H1 (cell line): ENCODE results near the gene PRX. TPM values are rescaled to one million over a fixed set of nuclear protein-coding genes. Genes with fewer than 3 reads are reported as not detected.
A peak's percentile ranks its signal among the peaks of the same experiment; 100 is the strongest.

Source experiments
- CTCF ChIA-PET: fragments of 300-600 bp; sonication (Branson Sonifier 250); formaldehyde crosslinking; loops from one replicate; lab custom pipeline; 2021; ENCODE audit not compliant: partially characterized antibody; lab: Charles Lee
- POLR2A ChIA-PET: fragments of 300-600 bp; sonication (Branson Sonifier 250); formaldehyde crosslinking; loops from one replicate; lab custom pipeline; 2021; ENCODE audit warnings: inconsistent platforms; ENCODE audit not compliant: partially characterized antibody; lab: Charles Lee
- DNase-seq, 2 experiments: peaks; one replicate each; pipeline versions ENCODE4 v3.0.0 to v3.0.0-alpha.2; 2010 to 2022; ENCODE audit warnings: low spot score in 2 of 2, low read depth in 1 of 2, mixed read lengths in 1 of 2
- FAIRE-seq: peaks from 2 replicates; lab custom pipeline; 2011; peaks lifted over from hg19 to GRCh38; lab: Jason Lieb, UNC
- H2AFZ ChIP-seq: 2 replicates; pipeline ENCODE4 v1.8.1; 2012; ENCODE audit warnings: low read length, inconsistent platforms
- H2AK5ac ChIP-seq: 2 replicates; pipeline ENCODE4 v1.6.1; 2013; ENCODE audit warnings: low read depth, low read length
- H2BK120ac ChIP-seq: replicated peaks from 2 replicates; pipeline ENCODE3; 2013; ENCODE audit warnings: low read depth, low read length, inconsistent platforms
- H2BK12ac ChIP-seq: 2 replicates; pipeline ENCODE4 v1.6.1; 2013; ENCODE audit warnings: low read depth, low read length
- H2BK15ac ChIP-seq: 2 replicates; pipeline ENCODE4 v1.6.1; 2013; ENCODE audit warnings: low read length
- H2BK20ac ChIP-seq: 2 replicates; pipeline ENCODE4 v1.6.1; 2013; ENCODE audit warnings: low read length
- H2BK5ac ChIP-seq: 2 replicates; pipeline ENCODE4 v1.6.1; 2013; ENCODE audit warnings: low read depth, low read length
- H3K14ac ChIP-seq: 2 replicates; pipeline ENCODE4 v1.6.1; 2013; ENCODE audit warnings: inconsistent platforms; ENCODE audit not compliant: insufficient read length
- H3K18ac ChIP-seq: 2 replicates; pipeline ENCODE4 v1.6.1; 2013; ENCODE audit warnings: low read length; ENCODE audit errors: extremely low read depth
- H3K23ac ChIP-seq: 2 replicates; pipeline ENCODE4 v1.6.1; 2013; ENCODE audit warnings: inconsistent platforms; ENCODE audit not compliant: insufficient read length
- H3K23me2 ChIP-seq: 2 replicates; pipeline ENCODE4 v1.6.1; 2013; ENCODE audit warnings: low read depth, low read length
- H3K27ac ChIP-seq: 2 replicates; pipeline ENCODE4 v1.6.1; 2011; ENCODE audit warnings: low read depth, low read length, inconsistent platforms
- H3K27me3 ChIP-seq, 4 experiments: replicated peaks in 1 of 4; 1 replicate in 1 of 4; 2 replicates in 3 of 4; pipeline versions ENCODE4 v1.6.1 to v1.8.1; 2011 to 2013; ENCODE audit warnings: low read length in 3 of 4, mild to moderate bottlenecking in 3 of 4, inconsistent platforms in 2 of 4, mixed read lengths in 2 of 4, moderate library complexity in 1 of 4; ENCODE audit not compliant: control insufficient read depth in 3 of 4, insufficient read depth in 3 of 4; ENCODE audit errors: extremely low read depth in 1 of 4
- H3K36me3 ChIP-seq, 4 experiments: 2 replicates each; pipeline versions ENCODE4 v1.6.1 to v1.8.1; 2011 to 2013; ENCODE audit warnings: mild to moderate bottlenecking in 4 of 4, low read length in 3 of 4, moderate library complexity in 2 of 4, control low read depth in 1 of 4, inconsistent platforms in 1 of 4; ENCODE audit not compliant: insufficient read depth in 4 of 4, control insufficient read depth in 2 of 4
- H3K4ac ChIP-seq: replicated peaks from 2 replicates; pipeline ENCODE3; 2013; ENCODE audit warnings: low read length, low read depth, mixed read lengths, inconsistent platforms; ENCODE audit not compliant: insufficient read length
- H3K4me1 ChIP-seq, 4 experiments: replicated peaks in 1 of 4; 1 replicate in 1 of 4; 2 replicates in 3 of 4; pipeline versions ENCODE4 v1.6.1 to v1.8.1; 2011 to 2013; ENCODE audit warnings: low read length in 3 of 4, inconsistent platforms in 2 of 4, mixed read lengths in 1 of 4; ENCODE audit not compliant: insufficient read depth in 4 of 4, control insufficient read depth in 3 of 4
- H3K4me2 ChIP-seq, 2 experiments: 2 replicates each; pipeline versions ENCODE4 v1.6.1 to v1.8.1; 2011 to 2013; ENCODE audit warnings: low read depth in 2 of 2, low read length in 2 of 2, control low read depth in 1 of 2, inconsistent platforms in 1 of 2, mild to moderate bottlenecking in 1 of 2; ENCODE audit not compliant: insufficient read depth in 1 of 2
- H3K4me3 ChIP-seq, 4 experiments: fragments of 200-600, 300-600 bp in 1 of 4; sonication (generic), shearing (Covaris generic), sonication (Bioruptor Twin) in 1 of 4; 2 replicates each; pipeline versions ENCODE4 v1.5.1 to v1.8.1; 2011 to 2016; ENCODE audit warnings: low read length in 4 of 4, low read depth in 3 of 4, control low read depth in 2 of 4, inconsistent platforms in 2 of 4, mild to moderate bottlenecking in 2 of 4, mixed read lengths in 1 of 4, moderate library complexity in 1 of 4; ENCODE audit not compliant: insufficient read depth in 2 of 4; ENCODE audit errors: extremely low read depth in 1 of 4
- H3K56ac ChIP-seq: replicated peaks from 2 replicates; pipeline ENCODE3; 2013; ENCODE audit warnings: low read depth, mild to moderate bottlenecking, mixed read lengths, low read length, inconsistent platforms; ENCODE audit not compliant: insufficient read length
- H3K79me1 ChIP-seq: 2 replicates; pipeline ENCODE4 v1.6.1; 2013; ENCODE audit warnings: low read depth, low read length, control low read depth
- H3K79me2 ChIP-seq, 2 experiments: 2 replicates each; pipeline versions ENCODE4 v1.6.1 to v1.8.1; 2012 to 2013; ENCODE audit warnings: low read length in 2 of 2, mild to moderate bottlenecking in 2 of 2, inconsistent platforms in 1 of 2; ENCODE audit not compliant: insufficient read depth in 2 of 2, control insufficient read depth in 1 of 2
- H3K9ac ChIP-seq, 4 experiments: replicated peaks in 1 of 4; 1 replicate in 1 of 4; 2 replicates in 3 of 4; pipeline versions ENCODE4 v1.6.1 to v1.8.1; 2011 to 2013; ENCODE audit warnings: low read depth in 3 of 4, low read length in 3 of 4, control low read depth in 2 of 4, mild to moderate bottlenecking in 2 of 4, moderate library complexity in 2 of 4, inconsistent platforms in 1 of 4; ENCODE audit errors: extremely low read depth in 1 of 4
- H3K9me3 ChIP-seq, 2 experiments: 2 replicates each; pipeline versions ENCODE4 v1.6.1 to v1.8.1; 2012 to 2013; ENCODE audit warnings: mild to moderate bottlenecking in 2 of 2, moderate library complexity in 2 of 2, control low read depth in 1 of 2, inconsistent platforms in 1 of 2, low read depth in 1 of 2, low read length in 1 of 2, mixed read lengths in 1 of 2; ENCODE audit not compliant: insufficient read depth in 2 of 2
- H4K20me1 ChIP-seq, 2 experiments: replicated peaks in 1 of 2; 2 replicates each; pipeline versions ENCODE3 to v1.8.1; 2011 to 2013; ENCODE audit warnings: inconsistent platforms in 2 of 2, low read length in 2 of 2, mild to moderate bottlenecking in 1 of 2; ENCODE audit not compliant: insufficient read depth in 2 of 2, control insufficient read depth in 1 of 2
- H4K5ac ChIP-seq: 2 replicates; pipeline ENCODE4 v1.6.1; 2013; ENCODE audit warnings: low read length, low read depth, mixed read lengths, inconsistent platforms; ENCODE audit not compliant: insufficient read length
- H4K8ac ChIP-seq: 2 replicates; pipeline ENCODE4 v1.8.0; 2013; ENCODE audit warnings: mild to moderate bottlenecking, moderate library complexity, low read length, inconsistent platforms; ENCODE audit not compliant: insufficient read depth; ENCODE audit errors: extremely low read depth
- H4K91ac ChIP-seq: replicated peaks from 2 replicates; pipeline ENCODE3; 2013; ENCODE audit warnings: low read length, mixed read lengths, inconsistent platforms; ENCODE audit not compliant: insufficient read length
- BACH1 ChIP-seq: IDR thresholded peaks from 2 replicates; pipeline ENCODE4 v1.6.1; 2012; ENCODE audit warnings: low read length, improper control_type of control experiment
- CBX5 ChIP-seq: fragments of 300-800, 300-1000 bp; sonication (generic); IDR thresholded peaks from 2 replicates; pipeline ENCODE4 v1.7.1; 2016; ENCODE audit warnings: antibody characterized with exemption, low read length, low read depth
- CEBPB ChIP-seq: IDR thresholded peaks from 2 replicates; pipeline ENCODE4 v1.6.1; 2012; ENCODE audit warnings: low read depth, low read length
- GABPA ChIP-seq: IDR thresholded peaks from 2 replicates; pipeline ENCODE4 v1.6.1; 2011; ENCODE audit warnings: mild to moderate bottlenecking, low read length, moderate library complexity, borderline replicate concordance; ENCODE audit not compliant: insufficient read depth
- JUND ChIP-seq: IDR thresholded peaks from 2 replicates; pipeline ENCODE4 v1.6.1; 2011; ENCODE audit warnings: mild to moderate bottlenecking, improper control_type of control experiment, low read length
- NRF1 ChIP-seq: IDR thresholded peaks from 2 replicates; pipeline ENCODE4 v1.6.1; 2011; ENCODE audit warnings: mild to moderate bottlenecking, low read depth, low read length, improper control_type of control experiment
- POLR2AphosphoS5 ChIP-seq: IDR thresholded peaks from 2 replicates; pipeline ENCODE4 v1.6.1; 2011; ENCODE audit warnings: low read depth, low read length
- RBBP5 ChIP-seq: IDR thresholded peaks from 2 replicates; pipeline ENCODE4 v1.7.1; 2012; ENCODE audit warnings: low read depth, mild to moderate bottlenecking, inconsistent platforms, low read length, moderate library complexity, borderline replicate concordance
- SP1 ChIP-seq: IDR thresholded peaks from 2 replicates; pipeline ENCODE4 v1.6.1; 2011; ENCODE audit warnings: low read depth, low read length
- SUZ12 ChIP-seq: fragments of 200-600 bp; sonication (generic); IDR thresholded peaks from 2 replicates; pipeline ENCODE4 v1.6.1; 2012; ENCODE audit warnings: mild to moderate bottlenecking, inconsistent platforms, low read length, moderate library complexity, mixed read lengths
- TAF1 ChIP-seq: IDR thresholded peaks from 2 replicates; pipeline ENCODE4 v1.6.1; 2011; ENCODE audit warnings: mild to moderate bottlenecking, low read depth, low read length
- YY1 ChIP-seq: IDR thresholded peaks from 2 replicates; pipeline ENCODE4 v1.6.1; 2011; ENCODE audit warnings: low read depth, mild to moderate bottlenecking, low read length
- WGBS, 2 experiments: shearing (Covaris generic) in 1 of 2; methylation state at CpG; one replicate each; pipeline versions ENCODE4 v1.1.6 to v1.1.7; 2013 to 2015; ENCODE audit warnings: low lambda C conversion rate in 2 of 2, mixed read lengths in 2 of 2, inconsistent platforms in 1 of 2, low coverage in 1 of 2, missing lambda C conversion rate in 1 of 2; ENCODE audit not compliant: insufficient replicate concordance in 2 of 2, insufficient coverage in 1 of 2, insufficient read length in 1 of 2; ENCODE audit errors: extremely low coverage in 1 of 2, missing lambda C conversion rate in 1 of 2; 5-methylcytosine and 5-hydroxymethylcytosine counted together
- polyA plus RNA-seq, 7 experiments: library from polyadenylated mRNA; depleted of rRNA in 3 of 7; stranded (reverse) in 5 of 7; unstranded in 2 of 7; fragments of >200 nt in 5 of 7; fragments of 200-250 nt in 2 of 7; gene quantifications; 1 replicate in 5 of 7; 2 replicates in 1 of 7; 4 replicates in 1 of 7; pipeline versions ENCODE4 v1.2.1 to v1.2.3, GENCODE V29; 2011 to 2013; ENCODE audit warnings: missing spikeins in 2 of 7, mixed read lengths in 2 of 7
- total RNA-seq: library from RNA; stranded (reverse); fragmentation: NEBNext Ultra II Directional; extraction: Animal tissue kit (Norgen Biotek cat#: 25700); gene quantifications from 2 replicates; pipeline ENCODE4 v1.2.1, GENCODE V29; 2021

PRX gene
- total and polyA plus RNA-seq, 2 of the 8 experiments (the other 6 are each of a cell fraction or from before 2014, with no cell fraction given), result 2.8 to 5.8 TPM

DNA sequence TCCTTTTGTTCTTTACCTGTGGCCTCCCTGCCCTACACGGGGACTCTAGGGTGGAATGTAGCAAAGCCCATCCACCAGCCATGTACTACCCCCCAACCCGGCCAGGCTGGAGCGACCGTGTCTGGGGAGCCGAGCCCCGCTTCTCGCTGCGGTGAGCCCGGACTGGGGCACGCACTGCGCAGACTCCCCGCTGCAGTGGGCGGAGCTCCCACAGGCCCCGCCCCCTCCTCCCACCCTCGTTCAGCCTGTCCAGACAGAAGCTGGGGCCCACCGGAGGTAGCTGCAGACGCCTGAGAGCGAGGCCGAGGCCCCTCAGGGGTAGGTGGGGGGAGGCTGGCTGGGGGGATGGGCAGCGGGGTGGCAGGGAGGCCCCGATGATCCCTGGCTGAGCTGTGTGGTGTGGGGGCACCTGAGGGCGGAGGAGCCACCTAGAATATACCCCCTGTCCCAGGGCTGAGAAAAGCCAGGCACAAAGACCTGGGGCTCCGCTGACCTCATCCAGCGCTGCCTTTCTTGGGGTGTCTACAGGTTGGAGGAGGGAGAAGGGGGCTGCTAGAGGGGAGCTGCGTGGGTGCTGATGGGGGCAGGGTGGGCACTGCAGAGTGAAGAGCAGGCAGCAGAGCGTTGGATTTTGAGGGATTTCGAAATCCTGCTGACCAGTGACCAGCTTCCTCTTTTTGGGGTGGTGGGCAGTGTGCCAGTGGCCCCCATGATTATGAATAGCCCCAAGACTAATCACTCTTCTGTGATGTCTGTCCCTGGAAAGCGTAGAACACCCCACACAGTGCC lies 47.4 kb downstream of the PRX start:
- H2BK15ac ChIP-seq, result no peak overlapping the region; the same call in 1 of the 2 replicates
- ChIA-PET CTCF (interaction anchor here (0.6 to 4.0 kb wide), 11 partner anchors 9 to 177 kb away, joined by 3 to 19 read pairs (median 5); no protein-coding TSS in a partner anchor), POLR2A (interaction anchor here (0.8 to 4.0 kb wide), 14 partner anchors 9 to 77 kb away, joined by 3 to 23 read pairs (median 5); partner anchors contain the start of genes C19orf47, HIPK4 and PLD3)
- no peak overlapping the region for H3K14ac ChIP-seq
- H2BK12ac ChIP-seq, result no peak overlapping the region
- no peak overlapping the region for H2AFZ ChIP-seq
- peak overlapping the region; percentile 17 for H4K91ac ChIP-seq
- peak overlapping the region; percentile 76 to 89 for H3K4me2 ChIP-seq
- peak overlapping the region; percentile 60 for H3K18ac ChIP-seq
- H3K9me3 ChIP-seq, result no peaks in the 10 kb centered on the region
- no peak overlapping the region for H3K23ac ChIP-seq
- no peaks in the 10 kb centered on the region for H3K27me3 ChIP-seq
- WGBS, 2 experiments, result 7% methylated on average over 24 of the region's 28 CpGs; no CpG with 5 or more reads in 1 of the 2 experiments
- H2AK5ac ChIP-seq, result peak overlapping the region; percentile 45; the same call in 1 of the 2 replicates
- H2BK120ac ChIP-seq, result no peak overlapping the region
- peak overlapping the region in 3 of 4 experiments; percentile 34 to 48 (median 38); a peak in 6 of 7 replicates for H3K9ac ChIP-seq
- peaks cover 0 to 26% (median 9%) of the 10 kb centered on the region in 4 experiments; a peak in 6 of 8 replicates for H3K36me3 ChIP-seq
- H3K79me1 ChIP-seq, result no peaks in the 10 kb centered on the region
- peak; percentile 70 to 86 for DNase-seq
- H3K56ac ChIP-seq, result no peak overlapping the region
- peak overlapping the region; percentile 18; the same call in 1 of the 2 replicates for H2BK20ac ChIP-seq
- peaks cover 0 to 16% (median 10%) of the 10 kb centered on the region in 4 experiments; a peak in 6 of 7 replicates for H3K4me1 ChIP-seq
- H3K4ac ChIP-seq, result no peak overlapping the region
- H3K79me2 ChIP-seq, result no peaks in the 10 kb centered on the region
- H3K23me2 ChIP-seq, result peaks cover 2% of the 10 kb centered on the region
- H4K5ac ChIP-seq, result peak overlapping the region; percentile 88
- H3K4me3 ChIP-seq, result peak overlapping the region; percentile 58 to 76 (median 60)
- H4K8ac ChIP-seq, result peak overlapping the region; percentile 80; the same call in 1 of the 2 replicates
- peaks cover 0 to 4% of the 10 kb centered on the region in 2 experiments for H4K20me1 ChIP-seq
- H3K27ac ChIP-seq, result 0 out of 2 replicates have a peak overlapping the region, but pooled peaks have one; percentile 5
- no peak for FAIRE-seq
- peak overlapping the region; percentile 71; the same call in 1 of the 2 replicates for H2BK5ac ChIP-seq
- no peak for TF ChIP-seq CBX5
- TF ChIP-seq CEBPB, result peak; percentile 18; the same call in 1 of the 2 replicates
- TF ChIP-seq SP1, result peak; percentile 51; the same call in 1 of the 2 replicates
- peak; percentile 53; the same call in 1 of the 2 replicates for TF ChIP-seq TAF1
- TF ChIP-seq RBBP5, result no peak
- TF ChIP-seq GABPA, result no peak
- peak; percentile 60 for TF ChIP-seq NRF1
- TF ChIP-seq YY1, result no peak
- no peak for TF ChIP-seq BACH1
- TF ChIP-seq POLR2AphosphoS5, result 0 out of 2 replicates have a peak, but pooled peaks have one; percentile 17
- no peak for TF ChIP-seq JUND
- no peak for TF ChIP-seq SUZ12
